ENCODE measurements around the gene OMD.

OMD gene

GRCh38 chr9:92424340-92424739 is at the start of gene OMD:
OMD (minus strand) TSS chr9:92424471; CDS start chr9:92417558, 6,913 bp downstream.
- no peak within 1 kb of the TSS for H3K4me3 ChIP-seq (ENCODE audit: low read depth, low read length)
- TF ChIP-seq CTCF (IDR thresholded peaks at IDR 0.05; ENCODE audit: low read depth, low read length, missing control alignments): no peak
- no peak for DNase-seq
- no peak within 1 kb of the TSS for H3K27ac ChIP-seq
- no peaks in the 10 kb centered on the region for H3K27me3 ChIP-seq (replicated peaks)
- in situ Hi-C loops (cut with HindIII; ENCODE audit: low pct_ligation_motif_present, low sequenced_read_pairs): no loop called here
- H3K36me3 ChIP-seq (replicated peaks): no peaks in the 10 kb centered on the region

- no peak for TF ChIP-seq CTCF (IDR thresholded peaks at IDR 0.05; ENCODE audit: low read depth, low read length, missing control alignments)
- no peak overlapping the region for H3K27ac ChIP-seq
- DNase-seq: no peak
- H3K4me3 ChIP-seq (ENCODE audit: low read depth, low read length): no peak overlapping the region
- in situ Hi-C loops (cut with HindIII; ENCODE audit: low pct_ligation_motif_present, low sequenced_read_pairs): no loop called here
- no peaks in the 10 kb centered on the region for H3K36me3 ChIP-seq (replicated peaks)
- no peaks in the 10 kb centered on the region for H3K27me3 ChIP-seq (replicated peaks)
These were observed 43.9 kb upstream of the OMD start for GRCh38 chr9:92468206-92468605.

GRCh38 chr9:92467511-92467910 is 43.2 kb upstream of the OMD start:
- no peak overlapping the region for H3K4me3 ChIP-seq (ENCODE audit: low read depth, low read length)
- H3K27me3 ChIP-seq (replicated peaks): no peaks in the 10 kb centered on the region
- no peak overlapping the region for H3K27ac ChIP-seq
- no peaks in the 10 kb centered on the region for H3K36me3 ChIP-seq (replicated peaks)
- no peak for DNase-seq
- in situ Hi-C loops (cut with HindIII; ENCODE audit: low pct_ligation_motif_present, low sequenced_read_pairs): no loop called here
- TF ChIP-seq CTCF (IDR thresholded peaks at IDR 0.05; ENCODE audit: low read depth, low read length, missing control alignments): no peak

- in situ Hi-C loops (cut with HindIII; ENCODE audit: low pct_ligation_motif_present, low sequenced_read_pairs): no loop called here
- H3K27ac ChIP-seq: no peak overlapping the region
- TF ChIP-seq CTCF (IDR thresholded peaks at IDR 0.05; ENCODE audit: low read depth, low read length, missing control alignments): no peak
These were observed 42.8 kb upstream of the OMD start for GRCh38 chr9:92467041-92467440.

GRCh38 chr9:92463984-92464383 is 39.7 kb upstream of the OMD start:
- Histone ChIP-seq H3K27me3 (replicated peaks) (no peaks in the 10 kb centered on the region), H3K36me3 (replicated peaks) (no peaks in the 10 kb centered on the region), H3K27ac (no peak overlapping the region), H3K4me3 (ENCODE audit: low read depth, low read length) (no peak overlapping the region)
- DNase-seq: peak; percentile 70
- no peak for TF ChIP-seq CTCF (IDR thresholded peaks at IDR 0.05; ENCODE audit: low read depth, low read length, missing control alignments)
- in situ Hi-C loops (cut with HindIII; ENCODE audit: low pct_ligation_motif_present, low sequenced_read_pairs): no loop called here

More at GRCh38 chr9:92467041-92467440, 42.8 kb upstream of the OMD start:
- Histone ChIP-seq H3K27me3 (replicated peaks) (no peaks in the 10 kb centered on the region), H3K36me3 (replicated peaks) (no peaks in the 10 kb centered on the region), H3K4me3 (ENCODE audit: low read depth, low read length) (no peak overlapping the region)
- no peak for DNase-seq

- no peak overlapping the region for H3K27ac ChIP-seq
- H3K4me3 ChIP-seq (ENCODE audit: low read depth, low read length): no peak overlapping the region
- no peak for DNase-seq
- H3K36me3 ChIP-seq (replicated peaks): no peaks in the 10 kb centered on the region
- in situ Hi-C loops (cut with HindIII; ENCODE audit: low pct_ligation_motif_present, low sequenced_read_pairs): no loop called here
- no peaks in the 10 kb centered on the region for H3K27me3 ChIP-seq (replicated peaks)
- no peak for TF ChIP-seq CTCF (IDR thresholded peaks at IDR 0.05; ENCODE audit: low read depth, low read length, missing control alignments)
These were observed 39.1 kb upstream of the OMD start for GRCh38 chr9:92463387-92463786.

Data from brain microvascular endothelial cell (primary cell).